Activated CD4-positive, alpha-beta T cell treated with anti-CD3 and anti-CD28 coated beads, Interleukin-2, amount 10 ng/mL, durations not matched to agents 7 days and 5 days (primary cell): ENCODE data around the gene GLRA1. TPM values are rescaled to one million over a fixed set of nuclear protein-coding genes. Genes with fewer than 3 reads are reported as not detected.

Experiments
- CTCF ChIA-PET: fragments of 350-600 bp; sonication (Branson Sonifier 250); formaldehyde crosslinking; loops from one replicate; lab custom pipeline; 2021; ENCODE audit warnings: antibody characterized with exemption; lab: Charles Lee
- POLR2A ChIA-PET: fragments of 350-600 bp; sonication (Branson Sonifier 250); formaldehyde crosslinking; loops from one replicate; lab custom pipeline; 2021; ENCODE audit warnings: antibody characterized with exemption; lab: Charles Lee
- DNase-seq: peaks from one replicate; pipeline ENCODE4 v3.0.0-alpha.2; 2020
- H3K27ac Mint-ChIP-seq: one replicate; pipeline ENCODE4 v1.8.0; 2021; ENCODE audit warnings: mild to moderate bottlenecking, moderate library complexity, mixed read lengths
- H3K27me3 Mint-ChIP-seq: one replicate; pipeline ENCODE4 v1.8.0; 2021; ENCODE audit warnings: mixed read lengths
- H3K36me3 Mint-ChIP-seq: one replicate; pipeline ENCODE4 v1.8.0; 2021; ENCODE audit warnings: low read depth, mixed read lengths
- H3K4me1 Mint-ChIP-seq: one replicate; pipeline ENCODE4 v1.8.0; 2021; ENCODE audit warnings: mixed read lengths
- H3K4me3 Mint-ChIP-seq: one replicate; pipeline ENCODE4 v1.8.0; 2021; ENCODE audit warnings: mild to moderate bottlenecking, moderate library complexity, mixed read lengths
- H3K9me3 Mint-ChIP-seq: one replicate; pipeline ENCODE4 v1.8.0; 2021; ENCODE audit warnings: mixed read lengths
- total RNA-seq, 2 experiments: library from RNA; stranded (reverse); gene quantifications; one replicate each; pipeline ENCODE4 v1.2.3, GENCODE V29; 2021

The GLRA1 gene
- total RNA-seq, 2 experiments from 2014 or later: not detected

- no peak for DNase-seq
- ChIA-PET POLR2A (no interaction called here), CTCF (no interaction called here)
- H3K9me3 Mint-ChIP-seq: no peaks in the 10 kb centered on the region
- no peaks in the 10 kb centered on the region for H3K36me3 Mint-ChIP-seq
- H3K27ac Mint-ChIP-seq: no peak overlapping the region
- H3K27me3 Mint-ChIP-seq: peaks cover 4% of the 10 kb centered on the region
- no peak overlapping the region for H3K4me3 Mint-ChIP-seq
- peaks cover 8% of the 10 kb centered on the region for H3K4me1 Mint-ChIP-seq
Observed at GRCh38 chr5:151949113-151949512, 24.5 kb upstream of the GLRA1 start.

DNA sequence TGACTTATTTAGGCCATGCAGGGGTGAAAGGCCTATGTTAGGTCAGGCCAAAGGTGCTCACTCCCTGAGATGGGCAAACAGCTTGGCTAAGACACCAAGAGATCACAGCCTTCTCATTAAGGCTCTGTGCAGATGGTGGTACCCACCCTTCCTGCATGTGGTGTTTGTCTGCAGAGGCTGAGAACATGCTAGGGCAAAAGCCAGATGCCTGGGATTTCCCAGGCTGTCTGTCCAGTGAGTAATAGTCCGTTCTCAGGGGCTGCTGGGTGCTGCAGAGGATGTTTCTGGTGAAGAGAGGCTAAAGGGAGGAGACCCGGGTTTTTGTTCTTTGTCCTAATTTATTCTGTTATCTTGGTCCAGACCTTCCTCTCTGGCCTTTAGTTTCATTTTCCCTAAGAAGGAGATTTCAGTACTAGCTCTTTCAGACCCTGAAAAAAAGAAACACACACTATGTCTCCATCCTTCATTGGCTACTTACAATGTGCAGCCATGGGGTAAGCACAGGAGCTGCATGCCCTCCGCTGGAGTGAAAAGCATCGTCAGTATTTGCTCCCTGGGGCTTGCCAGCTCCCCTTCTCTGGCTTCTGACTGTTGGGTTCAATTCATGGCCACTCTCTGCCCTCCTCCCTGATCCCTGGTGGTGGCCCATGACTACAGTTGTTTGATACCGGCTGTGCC, 23.4 kb upstream of the GLRA1 start:
- Mint-ChIP-seq H3K4me3 (no peak overlapping the region), H3K27me3 (peaks cover 4% of the 10 kb centered on the region), H3K4me1 (peaks cover 7% of the 10 kb centered on the region), H3K36me3 (no peaks in the 10 kb centered on the region), H3K27ac (no peak overlapping the region), H3K9me3 (no peaks in the 10 kb centered on the region)
- ChIA-PET POLR2A (no interaction called here), CTCF (no interaction called here)
- no peak for DNase-seq

- no peaks in the 10 kb centered on the region for H3K36me3 Mint-ChIP-seq
- ChIA-PET POLR2A (no interaction called here), CTCF (interaction anchor here (1.0 kb wide), 1 partner anchor 10 kb away, joined by 4 read pairs; no protein-coding TSS in a partner anchor)
- H3K4me3 Mint-ChIP-seq: no peak overlapping the region
- no peak overlapping the region for H3K27ac Mint-ChIP-seq
- H3K27me3 Mint-ChIP-seq: no peaks in the 10 kb centered on the region
- DNase-seq: no peak
- no peaks in the 10 kb centered on the region for H3K4me1 Mint-ChIP-seq
- peaks cover 7% of the 10 kb centered on the region for H3K9me3 Mint-ChIP-seq
Observed at GRCh38 chr5:151937851-151938250, 13.2 kb upstream of the GLRA1 start.

DNA sequence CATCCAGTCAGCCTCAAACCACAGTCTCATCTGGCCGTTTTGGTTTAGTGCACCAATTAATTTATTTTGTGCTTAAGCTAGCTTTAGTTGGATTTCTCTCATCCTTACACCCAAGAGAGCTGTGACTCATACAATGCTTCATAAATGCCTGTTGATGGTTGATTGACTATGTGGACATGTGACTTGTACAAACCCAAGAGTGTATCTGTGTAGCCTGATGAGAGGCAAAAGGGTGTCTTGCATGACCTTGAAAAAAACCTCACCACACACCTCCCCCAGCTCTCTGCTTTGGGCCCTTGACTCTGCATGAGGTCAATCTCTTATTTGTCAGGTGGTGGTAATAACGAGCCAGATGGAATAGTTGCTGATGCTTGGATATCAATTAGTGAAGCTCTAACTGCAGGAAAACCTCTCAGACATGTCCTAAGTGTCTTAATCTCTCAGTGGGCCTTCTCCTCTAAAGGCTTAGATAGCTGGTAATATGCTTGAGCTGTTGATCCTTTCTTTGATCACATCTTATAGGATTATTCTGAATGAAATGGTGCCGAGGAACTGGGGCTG, 10.6 kb upstream of the GLRA1 start:
- ChIA-PET CTCF (no interaction called here), POLR2A (no interaction called here)
- Mint-ChIP-seq H3K27me3 (no peaks in the 10 kb centered on the region), H3K36me3 (peaks cover 3% of the 10 kb centered on the region), H3K27ac (no peak overlapping the region), H3K9me3 (peaks cover 19% of the 10 kb centered on the region), H3K4me1 (no peaks in the 10 kb centered on the region), H3K4me3 (no peak overlapping the region)
- no peak for DNase-seq

DNA sequence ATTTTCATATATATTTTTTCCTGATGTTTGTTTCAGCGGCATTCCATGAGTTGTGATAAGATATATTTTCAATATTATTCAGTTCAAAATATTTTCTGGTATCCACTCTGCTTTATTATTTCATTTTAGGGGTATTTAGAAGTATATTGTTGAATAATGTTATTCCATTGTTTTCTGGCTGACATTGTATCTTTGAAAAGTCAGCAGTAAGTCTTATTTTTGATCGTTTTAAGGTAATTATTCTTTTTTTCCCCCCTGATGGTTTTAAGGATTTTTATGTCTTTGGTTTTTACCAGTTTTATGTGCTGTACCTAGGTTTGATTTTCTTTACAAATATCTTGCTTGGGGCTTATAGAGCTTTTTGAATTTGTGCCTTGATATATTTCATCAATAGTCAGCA, 6.6 kb upstream of the GLRA1 start:
- Mint-ChIP-seq H3K27me3 (peaks cover 5% of the 10 kb centered on the region), H3K4me1 (no peaks in the 10 kb centered on the region), H3K36me3 (peaks cover 3% of the 10 kb centered on the region), H3K4me3 (no peak overlapping the region), H3K27ac (no peak overlapping the region), H3K9me3 (peaks cover 21% of the 10 kb centered on the region)
- no peak for DNase-seq
- ChIA-PET CTCF (interaction anchor here (0.6 kb wide), 1 partner anchor 495 kb away, joined by 3 read pairs; no protein-coding TSS in a partner anchor), POLR2A (no interaction called here)

DNA sequence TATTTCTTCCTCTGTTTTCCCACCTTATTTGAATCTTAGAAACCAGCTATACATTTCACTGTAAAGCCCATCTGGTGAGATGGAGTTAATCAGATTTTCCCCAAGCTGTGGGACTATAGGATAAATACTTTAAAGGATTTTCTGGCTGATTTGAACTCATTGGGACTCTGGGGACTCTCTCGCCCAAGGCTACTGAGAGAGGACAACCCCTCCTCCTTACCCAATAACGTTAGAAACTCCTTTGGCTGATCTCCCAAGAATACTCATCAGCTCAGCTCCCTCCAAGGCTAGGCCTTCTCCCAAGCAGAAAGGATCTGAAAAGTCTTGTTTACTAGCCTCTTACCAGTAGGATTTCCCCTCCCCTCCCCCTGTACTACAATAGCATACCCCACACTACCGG, 1.5 kb upstream of the GLRA1 start:
- Mint-ChIP-seq H3K4me1 (no peaks in the 10 kb centered on the region), H3K27me3 (peaks cover 28% of the 10 kb centered on the region), H3K4me3 (no peak overlapping the region), H3K9me3 (peaks cover 2% of the 10 kb centered on the region), H3K36me3 (no peaks in the 10 kb centered on the region), H3K27ac (no peak overlapping the region)
- ChIA-PET CTCF (no interaction called here), POLR2A (interaction anchor here (0.5 kb wide), 1 partner anchor 141 kb away, joined by 3 read pairs; no protein-coding TSS in a partner anchor)
- no peak for DNase-seq

DNA sequence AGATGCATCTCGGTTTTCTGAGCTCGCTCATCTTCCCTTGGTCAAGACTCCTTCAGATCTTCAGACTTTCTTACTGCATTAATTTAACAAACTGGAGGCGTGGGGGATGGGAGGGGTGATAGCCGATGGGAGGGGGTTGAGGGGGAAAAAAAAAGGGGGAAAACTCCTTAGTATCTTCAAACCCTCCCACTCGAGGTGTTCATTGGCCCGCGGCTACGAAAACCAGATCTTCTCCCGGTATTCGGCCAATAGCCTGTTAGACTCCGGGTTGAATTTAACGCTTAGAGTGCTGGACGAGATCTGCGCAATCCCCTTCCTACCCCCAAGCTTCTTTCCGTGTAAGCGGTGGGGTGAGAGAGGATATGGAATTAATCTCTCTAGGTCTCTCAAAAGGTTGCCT, 689 bp upstream of the GLRA1 start:
- ChIA-PET POLR2A (no interaction called here), CTCF (interaction anchor here (0.7 kb wide), 1 partner anchor 22 kb away, joined by 5 read pairs; no protein-coding TSS in a partner anchor)
- peaks cover 2% of the 10 kb centered on the region for H3K9me3 Mint-ChIP-seq
- H3K4me3 Mint-ChIP-seq: no peak overlapping the region
- no peaks in the 10 kb centered on the region for H3K36me3 Mint-ChIP-seq
- no peaks in the 10 kb centered on the region for H3K4me1 Mint-ChIP-seq
- H3K27me3 Mint-ChIP-seq: peaks cover 28% of the 10 kb centered on the region
- DNase-seq: no peak
- no peak overlapping the region for H3K27ac Mint-ChIP-seq

DNA sequence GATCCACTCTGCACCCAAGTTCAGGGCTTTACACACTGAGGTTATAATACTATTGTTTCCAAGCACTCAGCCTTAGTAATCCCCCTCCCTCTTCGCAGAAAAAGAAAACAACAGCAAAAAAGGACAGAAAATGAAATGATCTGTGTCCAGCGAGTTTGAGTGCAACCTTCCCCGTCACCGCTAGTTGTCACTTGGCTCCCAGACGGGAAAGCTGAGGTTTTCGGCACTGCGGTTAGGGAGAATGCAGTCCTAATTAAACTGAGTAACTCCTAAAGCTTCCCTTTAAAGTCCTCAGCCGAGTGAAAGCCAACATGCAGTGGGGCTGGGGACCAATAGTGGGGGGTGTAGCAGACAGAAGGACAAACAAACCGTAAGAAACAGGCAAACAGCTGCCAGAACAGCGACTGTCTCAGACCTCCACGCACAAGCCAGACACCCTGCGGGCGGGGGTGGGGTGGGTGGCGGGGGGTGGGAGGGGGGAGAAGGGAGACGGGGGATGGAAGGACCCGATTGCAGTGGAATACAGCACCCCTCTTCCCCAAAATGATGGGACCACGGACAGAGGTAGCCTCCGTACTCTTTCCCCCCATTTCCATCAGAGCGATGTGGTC, 680 bp downstream of the GLRA1 start:
- CTCF ChIA-PET: no interaction called here
- H3K9me3 Mint-ChIP-seq: peaks cover 2% of the 10 kb centered on the region
- no peak for DNase-seq
- no peak overlapping the region for H3K27ac Mint-ChIP-seq
- H3K36me3 Mint-ChIP-seq: no peaks in the 10 kb centered on the region
- H3K4me3 Mint-ChIP-seq: no peak overlapping the region
- peaks cover 28% of the 10 kb centered on the region for H3K27me3 Mint-ChIP-seq
- POLR2A ChIA-PET: no interaction called here
- no peaks in the 10 kb centered on the region for H3K4me1 Mint-ChIP-seq

DNA sequence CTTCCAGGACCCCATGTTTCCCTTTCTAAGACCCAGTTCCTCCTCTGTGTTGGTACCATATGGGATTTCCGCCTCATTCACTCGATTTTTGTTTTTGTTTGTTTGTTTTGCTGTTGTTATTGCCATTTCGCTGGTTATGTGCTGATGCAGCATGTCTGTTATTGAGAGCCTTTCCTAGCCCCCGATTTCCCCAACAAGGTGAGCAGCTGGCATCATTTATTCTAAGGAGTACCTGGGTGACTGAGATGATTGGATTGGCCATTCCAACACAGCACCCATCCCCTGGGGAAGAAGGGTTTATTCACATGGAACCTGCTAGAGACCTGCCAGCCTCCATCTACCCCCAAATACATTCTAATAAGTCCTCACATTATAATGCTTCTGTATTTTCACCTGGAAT, 2.7 kb downstream of the GLRA1 start:
- Mint-ChIP-seq H3K9me3 (no peaks in the 10 kb centered on the region), H3K27ac (no peak overlapping the region), H3K4me1 (no peaks in the 10 kb centered on the region), H3K27me3 (peaks cover 22% of the 10 kb centered on the region), H3K36me3 (no peaks in the 10 kb centered on the region), H3K4me3 (no peak overlapping the region)
- DNase-seq: no peak
- POLR2A ChIA-PET: no interaction called here
- CTCF ChIA-PET: no interaction called here

GRCh38 chr5:151917904-151918303, 6.7 kb downstream of the GLRA1 start:
- no peak overlapping the region for H3K4me3 Mint-ChIP-seq
- no peaks in the 10 kb centered on the region for H3K4me1 Mint-ChIP-seq
- no peak overlapping the region for H3K27ac Mint-ChIP-seq
- no peaks in the 10 kb centered on the region for H3K36me3 Mint-ChIP-seq
- ChIA-PET CTCF (no interaction called here), POLR2A (no interaction called here)
- no peak for DNase-seq
- no peaks in the 10 kb centered on the region for H3K9me3 Mint-ChIP-seq
- peaks cover under 1% of the 10 kb centered on the region for H3K27me3 Mint-ChIP-seq

GRCh38 chr5:151913425-151913824, 11.2 kb downstream of the GLRA1 start:
- no peaks in the 10 kb centered on the region for H3K27me3 Mint-ChIP-seq
- H3K4me1 Mint-ChIP-seq: no peaks in the 10 kb centered on the region
- no peaks in the 10 kb centered on the region for H3K36me3 Mint-ChIP-seq
- POLR2A ChIA-PET: no interaction called here
- CTCF ChIA-PET: interaction anchor here (3.1 kb wide), 1 partner anchor 9 kb away, joined by 8 read pairs; no protein-coding TSS in a partner anchor
- H3K9me3 Mint-ChIP-seq: no peaks in the 10 kb centered on the region
- H3K4me3 Mint-ChIP-seq: no peak overlapping the region
- DNase-seq: no peak
- H3K27ac Mint-ChIP-seq: no peak overlapping the region

DNA sequence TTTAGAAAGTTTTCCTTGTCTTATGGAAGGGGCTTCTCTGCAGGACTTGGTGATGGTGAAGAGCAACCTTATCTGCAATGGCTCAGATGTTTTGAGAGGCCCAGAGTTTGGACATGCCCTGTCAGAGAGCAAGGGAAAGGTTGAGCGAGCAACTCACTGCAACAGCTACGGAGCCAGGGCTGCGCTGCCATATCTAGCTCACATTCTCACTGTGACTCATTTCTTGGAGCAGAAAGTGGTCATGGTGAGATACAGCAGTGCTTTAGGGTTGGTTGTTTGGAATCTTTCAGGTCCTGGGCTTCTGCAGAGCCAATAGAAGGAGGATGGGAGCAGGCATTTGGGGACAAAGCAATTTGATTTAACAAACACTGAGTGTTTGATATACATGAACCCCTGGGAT, 12.3 kb downstream of the GLRA1 start:
- no peaks in the 10 kb centered on the region for H3K4me1 Mint-ChIP-seq
- POLR2A ChIA-PET: no interaction called here
- no peaks in the 10 kb centered on the region for H3K9me3 Mint-ChIP-seq
- no peak for DNase-seq
- H3K36me3 Mint-ChIP-seq: no peaks in the 10 kb centered on the region
- H3K27ac Mint-ChIP-seq: no peak overlapping the region
- H3K27me3 Mint-ChIP-seq: no peaks in the 10 kb centered on the region
- H3K4me3 Mint-ChIP-seq: no peak overlapping the region
- CTCF ChIA-PET: interaction anchor here (3.1 kb wide), 1 partner anchor 8 kb away, joined by 8 read pairs; no protein-coding TSS in a partner anchor

DNA sequence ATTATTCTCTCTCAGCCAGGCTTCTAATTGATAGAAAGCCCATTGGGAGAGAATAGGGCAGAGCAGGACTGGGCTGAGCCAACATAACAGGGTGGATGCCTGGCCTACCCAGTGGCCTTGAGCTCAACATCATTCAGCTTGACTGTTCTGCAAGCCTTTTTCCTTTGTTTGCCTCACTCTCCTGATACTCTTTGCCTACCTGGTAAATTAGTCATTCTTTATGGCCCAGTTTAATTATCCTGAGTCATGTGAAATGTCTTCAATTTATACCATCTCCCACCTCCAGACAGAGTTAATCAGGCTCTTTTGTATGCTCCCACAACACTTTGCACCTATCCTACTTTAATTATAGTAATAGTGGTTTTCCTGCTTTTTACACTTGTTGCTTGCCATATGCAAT, 13.6 kb downstream of the GLRA1 start:
- DNase-seq: no peak
- H3K4me3 Mint-ChIP-seq: no peak overlapping the region
- H3K4me1 Mint-ChIP-seq: no peaks in the 10 kb centered on the region
- ChIA-PET POLR2A (no interaction called here), CTCF (no interaction called here)
- no peaks in the 10 kb centered on the region for H3K27me3 Mint-ChIP-seq
- H3K27ac Mint-ChIP-seq: no peak overlapping the region
- H3K9me3 Mint-ChIP-seq: no peaks in the 10 kb centered on the region
- no peaks in the 10 kb centered on the region for H3K36me3 Mint-ChIP-seq
